GM10248 (cell line): ENCODE data around the gene OCA2.

ENCODE experiments used
- CTCF ChIA-PET: fragments of 300-600 bp; sonication (Branson Sonifier 250); formaldehyde crosslinking; extraction: SDS; loops from one replicate; lab custom pipeline; 2021; ENCODE audit warnings: antibody characterized with exemption; lab: Yijun Ruan, JAX
- POLR2A ChIA-PET: fragments of 350-650 bp; sonication (Branson Sonifier 250); formaldehyde crosslinking; extraction: SDS; loops from one replicate; lab custom pipeline; 2020; ENCODE audit warnings: antibody characterized with exemption; lab: Yijun Ruan, JAX
- DNase-seq: peaks from one replicate; pipeline ENCODE4 v3.0.0; 2012; ENCODE audit errors: extremely low spot score
- TF ChIP-seq, protein P1 (sequence below): IDR thresholded peaks from 2 replicates; pipeline ENCODE4 v1.5.1; 2012; ENCODE audit warnings: mild to moderate bottlenecking, low read depth; ENCODE audit errors: extremely low read depth, missing control alignments, control extremely low read depth

The OCA2 gene

DNA sequence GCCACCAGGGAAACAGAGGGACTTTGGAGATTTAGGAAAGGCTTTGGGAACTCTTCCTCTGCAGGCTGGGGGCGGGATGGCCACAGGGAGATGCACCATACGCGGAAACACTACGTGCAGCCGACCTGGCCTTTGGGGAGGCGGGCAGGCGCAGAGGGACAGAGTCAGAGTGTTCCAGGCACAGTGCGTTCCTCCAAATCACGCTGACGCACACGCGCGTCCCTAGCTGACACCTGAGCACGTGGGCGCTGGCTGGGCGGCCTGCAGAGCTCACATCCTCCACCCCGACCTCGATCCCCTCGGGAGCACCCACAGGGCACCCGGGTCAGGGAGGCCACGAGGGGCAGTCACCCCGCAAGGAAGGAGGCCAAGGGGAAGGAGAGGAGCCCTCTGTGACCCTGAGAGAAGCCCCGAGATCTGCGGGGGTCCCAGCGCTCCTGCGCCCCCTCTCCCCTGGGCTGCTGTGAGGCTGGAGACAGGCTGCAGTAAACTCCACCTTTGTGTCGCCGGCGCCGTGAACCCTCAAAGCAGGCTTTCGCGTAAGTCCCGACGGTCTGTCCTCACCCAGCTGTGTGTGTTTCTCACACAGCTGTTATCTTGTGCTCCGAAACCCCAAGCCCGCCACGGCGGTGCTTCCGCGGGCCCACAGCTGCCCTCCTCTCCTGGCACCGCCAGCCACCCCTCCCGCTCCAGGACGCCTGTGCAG is 196.3 kb downstream of the OCA2 start:
- ChIA-PET POLR2A (no interaction called here), CTCF (no interaction called here)
- TF ChIP-seq, protein P1, sequence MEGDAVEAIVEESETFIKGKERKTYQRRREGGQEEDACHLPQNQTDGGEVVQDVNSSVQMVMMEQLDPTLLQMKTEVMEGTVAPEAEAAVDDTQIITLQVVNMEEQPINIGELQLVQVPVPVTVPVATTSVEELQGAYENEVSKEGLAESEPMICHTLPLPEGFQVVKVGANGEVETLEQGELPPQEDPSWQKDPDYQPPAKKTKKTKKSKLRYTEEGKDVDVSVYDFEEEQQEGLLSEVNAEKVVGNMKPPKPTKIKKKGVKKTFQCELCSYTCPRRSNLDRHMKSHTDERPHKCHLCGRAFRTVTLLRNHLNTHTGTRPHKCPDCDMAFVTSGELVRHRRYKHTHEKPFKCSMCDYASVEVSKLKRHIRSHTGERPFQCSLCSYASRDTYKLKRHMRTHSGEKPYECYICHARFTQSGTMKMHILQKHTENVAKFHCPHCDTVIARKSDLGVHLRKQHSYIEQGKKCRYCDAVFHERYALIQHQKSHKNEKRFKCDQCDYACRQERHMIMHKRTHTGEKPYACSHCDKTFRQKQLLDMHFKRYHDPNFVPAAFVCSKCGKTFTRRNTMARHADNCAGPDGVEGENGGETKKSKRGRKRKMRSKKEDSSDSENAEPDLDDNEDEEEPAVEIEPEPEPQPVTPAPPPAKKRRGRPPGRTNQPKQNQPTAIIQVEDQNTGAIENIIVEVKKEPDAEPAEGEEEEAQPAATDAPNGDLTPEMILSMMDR, result no peak
- DNase-seq, result no peak

DNA sequence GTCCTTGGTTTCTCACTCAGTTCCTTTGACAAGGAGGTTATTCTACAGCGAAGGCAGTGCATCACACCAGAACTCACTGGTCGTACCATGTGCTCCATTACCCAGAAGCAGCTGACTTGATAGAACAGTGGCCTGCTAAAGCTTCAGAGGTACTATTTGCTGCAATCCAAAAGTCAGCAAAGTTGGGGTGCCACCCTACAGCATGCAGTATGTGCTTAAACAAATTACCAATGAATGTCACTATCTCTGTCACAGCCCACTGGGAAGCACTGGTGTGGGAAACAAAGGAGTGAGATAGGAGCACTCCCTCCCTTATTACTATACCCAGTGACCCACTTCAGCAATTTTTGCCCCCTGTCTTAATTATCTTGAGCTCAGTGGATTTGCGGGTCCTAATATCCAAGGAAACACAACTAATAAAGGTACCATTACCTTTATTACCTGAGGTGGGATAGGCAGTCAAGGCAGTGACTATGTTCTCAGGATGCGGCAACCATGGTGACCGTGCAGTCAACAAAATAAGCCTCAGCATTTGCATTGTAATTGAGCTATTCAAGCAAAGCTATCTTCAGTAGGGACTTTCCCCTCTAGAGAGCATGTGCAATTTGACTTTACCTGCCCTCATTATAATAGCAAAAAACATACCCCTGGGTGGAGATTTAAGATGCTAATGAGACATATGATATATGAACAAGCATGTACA is 199.4 kb downstream of the OCA2 start:
- CTCF ChIA-PET, result no interaction called here
- POLR2A ChIA-PET, result no interaction called here
- DNase-seq, result no peak
- TF ChIP-seq, protein P1, result no peak

DNA sequence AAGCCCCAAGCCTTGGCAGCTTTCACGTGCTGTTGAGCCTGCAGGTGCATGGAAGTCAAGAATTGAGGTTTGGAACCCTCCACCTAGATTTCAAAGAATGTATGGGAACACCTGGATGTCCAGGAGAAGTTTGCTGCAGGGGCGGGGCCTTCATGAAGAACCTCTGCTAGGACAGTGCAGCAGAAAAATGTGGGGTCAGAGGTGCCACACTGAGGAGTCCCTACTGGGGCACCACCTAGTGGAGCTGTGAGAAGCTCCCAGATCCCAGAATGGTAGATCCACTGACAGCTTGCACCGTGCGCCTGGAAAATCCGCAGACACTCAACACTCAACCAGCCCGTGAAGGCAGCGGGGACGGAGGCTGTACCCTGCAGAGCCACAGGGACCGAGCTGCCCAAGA is 201.6 kb downstream of the OCA2 start:
- TF ChIP-seq, protein P1, result no peak

DNA sequence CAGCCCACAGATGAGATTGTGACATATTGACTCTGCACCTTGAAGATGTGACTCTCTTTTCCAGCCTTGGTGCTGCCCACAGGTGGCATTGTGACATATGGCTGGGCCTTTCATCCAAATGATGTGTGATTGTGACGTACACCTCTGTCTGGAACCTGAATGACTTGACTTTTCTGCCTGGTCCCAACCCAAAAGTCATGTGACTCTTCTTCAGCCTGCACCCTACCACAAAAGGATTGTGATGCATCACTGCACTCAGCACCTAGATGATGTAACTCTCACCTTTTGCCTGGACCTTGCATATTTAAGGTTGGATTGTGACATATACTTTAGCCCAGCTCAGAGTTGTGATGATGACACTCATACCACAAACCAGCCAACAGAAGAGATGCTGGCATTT is 204.5 kb downstream of the OCA2 start:
- TF ChIP-seq, protein P1, result no peak
- ChIA-PET POLR2A (no interaction called here), CTCF (no interaction called here)

More for the DNA sequence above, 201.6 kb downstream of the OCA2 start:
- ChIA-PET POLR2A (no interaction called here), CTCF (no interaction called here)
- no peak for DNase-seq

DNA sequence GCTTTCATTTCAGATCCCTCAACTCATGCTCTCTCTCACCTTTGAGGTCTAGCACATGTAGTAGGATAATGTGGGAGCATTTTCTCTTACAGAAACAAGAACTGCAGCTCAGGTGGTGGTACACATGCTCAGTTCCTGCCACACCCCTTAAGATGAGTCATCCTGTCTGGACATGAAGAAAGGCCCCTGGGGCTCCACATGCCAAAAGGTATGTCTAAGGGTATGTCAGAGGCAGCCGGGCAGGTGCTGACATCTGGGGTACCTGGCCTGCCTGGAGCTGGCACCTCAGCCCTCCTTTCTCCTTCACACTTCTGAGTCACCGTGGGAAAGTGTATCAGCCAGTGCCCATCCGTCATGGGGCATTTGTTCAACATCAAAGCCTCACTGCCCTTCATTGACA is 209.9 kb downstream of the OCA2 start:
- CTCF ChIA-PET, result no interaction called here
- POLR2A ChIA-PET, result no interaction called here
- TF ChIP-seq, protein P1, result no peak
- DNase-seq, result no peak

More for the DNA sequence above, 204.5 kb downstream of the OCA2 start:
- no peak for DNase-seq

DNA sequence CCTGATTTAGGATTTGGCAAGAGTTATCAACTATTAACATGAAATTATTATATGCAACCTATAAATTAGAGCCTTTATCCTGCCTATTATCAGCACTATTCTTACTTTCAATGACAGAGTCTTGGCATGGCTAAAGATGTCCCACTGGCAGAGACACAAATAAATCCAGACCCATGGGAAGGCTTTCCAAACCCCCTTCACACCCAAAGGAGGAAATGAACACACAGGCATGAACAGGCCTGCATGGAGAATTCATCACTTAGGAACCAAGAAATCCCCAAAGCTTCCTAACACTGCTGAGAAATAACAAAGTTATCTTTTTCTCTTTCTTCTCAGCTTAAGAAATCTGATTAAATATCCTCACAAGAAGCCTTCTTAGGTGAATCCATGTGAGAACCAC is 213.9 kb downstream of the OCA2 start:
- ChIA-PET POLR2A (no interaction called here), CTCF (no interaction called here)
- TF ChIP-seq, protein P1, result no peak
- no peak for DNase-seq
